Measurements from ENCODE around the gene TXNDC5. TPM values are rescaled to one million over a fixed set of nuclear protein-coding genes. Genes with fewer than 3 reads are reported as not detected.

TXNDC5 gene
- total and polyA plus RNA-seq, 4 experiments from 2014 or later = 18.1 to 45.7 (median 24.4) TPM

DNA sequence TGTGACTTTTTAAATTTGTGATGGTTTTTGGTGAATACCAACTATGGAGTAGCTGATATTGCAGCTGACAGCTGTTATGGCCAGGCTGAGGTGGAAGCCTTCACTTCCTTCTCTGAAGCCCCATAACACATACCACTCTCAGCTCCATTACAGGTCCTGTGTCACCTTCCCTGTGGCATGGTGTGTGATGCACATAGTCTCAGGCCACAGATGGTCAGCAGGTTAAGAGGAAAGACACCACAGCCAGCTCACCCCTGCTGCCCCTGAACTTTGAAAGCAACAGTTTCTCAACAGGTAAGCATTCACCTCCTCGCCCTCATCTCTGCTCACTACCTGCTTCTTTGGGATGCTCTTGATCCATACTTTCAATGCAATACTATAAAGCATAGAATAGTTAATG, 7.7 kb downstream of the TXNDC5 start:
- no peak overlapping the region for H3K4me3 Mint-ChIP-seq
- CTCF ChIA-PET (ENCODE audit: partially characterized antibody) = no interaction called here
- H3K4me1 Mint-ChIP-seq = peaks cover 0 to 6% (median 2%) of the 10 kb centered on the region in 4 donors
- peaks cover 8% of the 10 kb centered on the region for H3K36me3 ChIP-seq (ENCODE audit: insufficient read depth, low read length)
- H3K4me3 ChIP-seq (ENCODE audit: low read length in 2 of 2) = no peak overlapping the region
- H3K9me3 ChIP-seq (ENCODE audit: control insufficient read depth in 1 of 2, low read length in 2 of 2) = no peaks in the 10 kb centered on the region
- no peaks in the 10 kb centered on the region for H3K9me3 Mint-ChIP-seq
- H3K27me3 ChIP-seq (ENCODE audit: insufficient read depth, low read length) = no peaks in the 10 kb centered on the region
- peaks cover 4% of the 10 kb centered on the region for H3K4me1 ChIP-seq (ENCODE audit: insufficient read depth, low read length)
- H3K27ac ChIP-seq (ENCODE audit: low read depth, low read length) = no peak overlapping the region
- intact Hi-C loops (cut with micrococcal nuclease) = loop anchor here (10.0 kb wide), 1 partner anchor 202 kb away; the partner anchor contains the start of gene EEF1E1
- H3K36me3 Mint-ChIP-seq = peaks cover 34 to 62% of the 10 kb centered on the region in 2 donors
- no peak for DNase-seq
- no peaks in the 10 kb centered on the region for H3K27me3 Mint-ChIP-seq
- H3K27ac Mint-ChIP-seq = no peak overlapping the region
- POLR2A ChIA-PET (ENCODE audit: partially characterized antibody) = interaction anchor here (1.3 kb wide), 1 partner anchor 9 kb away, joined by 4 read pairs; no protein-coding TSS in a partner anchor

DNA sequence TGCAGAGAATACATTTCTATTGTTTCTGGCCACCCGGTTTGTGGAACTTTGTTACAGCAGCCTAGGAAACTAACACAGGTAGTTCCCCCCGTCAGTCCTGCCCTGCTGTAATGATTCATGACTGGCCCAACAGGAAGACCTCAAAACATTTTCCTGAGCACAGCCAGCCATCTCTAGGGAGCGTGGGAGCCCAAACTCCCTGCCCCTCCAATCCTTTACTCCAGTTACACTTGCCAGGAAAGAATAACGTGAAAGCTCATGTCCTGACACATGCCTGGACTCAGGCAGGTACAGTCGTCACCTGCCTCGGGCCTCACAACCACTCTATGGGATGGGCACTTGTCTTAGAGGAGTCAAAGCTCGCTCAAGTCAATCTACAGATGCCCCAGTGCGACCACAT, 8.4 kb downstream of the TXNDC5 start:
- Histone ChIP-seq H3K4me3 (ENCODE audit: low read length in 2 of 2) (no peak overlapping the region), H3K4me1 (ENCODE audit: insufficient read depth, low read length) (no peaks in the 10 kb centered on the region), H3K36me3 (ENCODE audit: insufficient read depth, low read length) (peaks cover 8% of the 10 kb centered on the region), H3K9me3 (ENCODE audit: control insufficient read depth in 1 of 2, low read length in 2 of 2) (no peaks in the 10 kb centered on the region), H3K27ac (ENCODE audit: low read depth, low read length) (no peak overlapping the region), H3K27me3 (ENCODE audit: insufficient read depth, low read length) (no peaks in the 10 kb centered on the region)
- Mint-ChIP-seq H3K36me3 (peaks cover 39 to 68% of the 10 kb centered on the region in 2 donors), H3K27me3 (no peaks in the 10 kb centered on the region), H3K9me3 (no peaks in the 10 kb centered on the region), H3K27ac (no peak overlapping the region), H3K4me1 (peaks cover 0 to 3% (median 0%) of the 10 kb centered on the region in 4 donors), H3K4me3 (no peak overlapping the region)
- intact Hi-C loops (cut with micrococcal nuclease) = loop anchor here (10.0 kb wide), 1 partner anchor 203 kb away; the partner anchor contains the start of gene EEF1E1
- ChIA-PET POLR2A (ENCODE audit: partially characterized antibody) (interaction anchor here (1.3 kb wide), 1 partner anchor 9 kb away, joined by 4 read pairs; no protein-coding TSS in a partner anchor), CTCF (ENCODE audit: partially characterized antibody) (no interaction called here)
- no peak for DNase-seq

DNA sequence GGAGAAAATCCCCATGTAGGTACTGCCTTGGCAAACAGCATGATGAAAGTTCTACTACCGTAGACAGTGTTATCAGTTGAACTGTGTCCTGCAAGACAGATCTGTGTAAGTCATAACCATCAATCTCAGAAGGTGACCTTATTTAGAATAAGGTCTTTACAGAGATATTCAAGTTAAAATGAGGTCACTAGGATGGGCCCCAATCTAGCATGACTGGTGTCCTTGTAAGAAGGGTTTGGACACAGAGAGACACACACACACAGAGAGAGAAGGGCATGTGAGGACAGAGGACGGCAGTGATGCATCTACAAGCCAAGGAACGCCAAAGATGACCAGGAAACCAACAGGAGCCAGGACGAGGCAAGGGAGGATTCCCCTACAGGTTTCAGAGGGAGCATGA, 8.8 kb downstream of the TXNDC5 start:
- no peak overlapping the region for H3K27ac ChIP-seq (ENCODE audit: low read depth, low read length)
- H3K36me3 ChIP-seq (ENCODE audit: insufficient read depth, low read length) = peaks cover 8% of the 10 kb centered on the region
- H3K4me3 ChIP-seq (ENCODE audit: low read length in 2 of 2) = no peak overlapping the region
- ChIA-PET POLR2A (ENCODE audit: partially characterized antibody) (no interaction called here), CTCF (ENCODE audit: partially characterized antibody) (no interaction called here)
- no peak for DNase-seq
- Mint-ChIP-seq H3K27me3 (no peaks in the 10 kb centered on the region), H3K4me1 (peaks cover 0 to 3% (median 0%) of the 10 kb centered on the region in 4 donors), H3K9me3 (no peaks in the 10 kb centered on the region), H3K36me3 (peaks cover 39 to 70% of the 10 kb centered on the region in 2 donors), H3K27ac (no peak overlapping the region), H3K4me3 (no peak overlapping the region)
- no peaks in the 10 kb centered on the region for H3K9me3 ChIP-seq (ENCODE audit: control insufficient read depth in 1 of 2, low read length in 2 of 2)
- no peaks in the 10 kb centered on the region for H3K4me1 ChIP-seq (ENCODE audit: insufficient read depth, low read length)
- H3K27me3 ChIP-seq (ENCODE audit: insufficient read depth, low read length) = no peaks in the 10 kb centered on the region
- intact Hi-C loops (cut with micrococcal nuclease) = loop anchor here (10.0 kb wide), 1 partner anchor 203 kb away; the partner anchor contains the start of gene EEF1E1

DNA sequence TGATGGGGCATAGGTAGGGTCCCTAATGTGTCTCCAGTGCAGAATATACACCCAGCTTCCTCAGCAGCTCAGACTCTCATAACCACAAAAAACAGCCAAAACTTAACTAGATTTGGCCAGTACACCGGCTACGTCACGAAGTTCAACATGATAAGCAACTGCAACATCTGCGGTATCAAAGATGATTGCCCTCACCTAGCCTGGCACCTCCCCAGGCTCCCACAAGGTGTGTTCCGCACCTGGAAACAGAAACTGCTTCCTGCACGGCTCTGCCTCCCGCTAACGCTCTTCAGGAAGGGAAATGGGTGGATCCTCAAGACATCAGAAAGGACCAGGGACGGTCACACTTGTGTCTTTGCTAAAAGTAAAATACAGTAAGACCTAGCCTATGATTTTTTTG, 9.5 kb downstream of the TXNDC5 start:
- ChIA-PET CTCF (ENCODE audit: partially characterized antibody) (no interaction called here), POLR2A (ENCODE audit: partially characterized antibody) (no interaction called here)
- Histone ChIP-seq H3K36me3 (ENCODE audit: insufficient read depth, low read length) (peaks cover 8% of the 10 kb centered on the region), H3K27ac (ENCODE audit: low read depth, low read length) (no peak overlapping the region), H3K9me3 (ENCODE audit: control insufficient read depth in 1 of 2, low read length in 2 of 2) (no peaks in the 10 kb centered on the region), H3K4me1 (ENCODE audit: insufficient read depth, low read length) (no peaks in the 10 kb centered on the region), H3K4me3 (ENCODE audit: low read length in 2 of 2) (no peak overlapping the region), H3K27me3 (ENCODE audit: insufficient read depth, low read length) (no peaks in the 10 kb centered on the region)
- Mint-ChIP-seq H3K4me1 (peaks cover 0 to 1% (median 0%) of the 10 kb centered on the region in 4 donors), H3K9me3 (no peaks in the 10 kb centered on the region), H3K27me3 (no peaks in the 10 kb centered on the region), H3K36me3 (peaks cover 39 to 77% of the 10 kb centered on the region in 2 donors), H3K4me3 (no peak overlapping the region), H3K27ac (no peak overlapping the region)
- intact Hi-C loops (cut with micrococcal nuclease) = loop anchor here (10.0 kb wide), 1 partner anchor 204 kb away; the partner anchor contains the start of gene EEF1E1
- DNase-seq = no peak

DNA sequence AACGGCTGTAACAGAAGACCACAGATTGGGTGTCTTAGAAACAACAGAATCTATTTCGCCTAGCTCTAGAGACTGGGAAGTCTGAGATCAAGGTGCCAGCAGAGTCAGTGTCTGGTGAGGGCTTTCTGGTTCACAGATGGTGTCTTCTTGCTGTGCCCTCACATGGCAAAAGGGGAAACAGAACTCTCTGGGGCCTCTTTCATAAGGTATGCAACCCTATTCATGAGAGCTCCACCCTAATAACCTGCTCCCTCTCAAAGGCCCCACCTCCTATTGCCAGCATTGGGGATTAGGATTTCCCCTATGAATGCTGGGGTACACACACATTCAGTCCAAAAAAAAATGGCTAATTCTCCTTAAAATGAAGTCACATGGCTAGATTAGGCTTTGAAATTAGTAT, 10.0 kb downstream of the TXNDC5 start:
- Histone ChIP-seq H3K27me3 (ENCODE audit: insufficient read depth, low read length) (no peaks in the 10 kb centered on the region), H3K36me3 (ENCODE audit: insufficient read depth, low read length) (peaks cover 8% of the 10 kb centered on the region), H3K4me3 (ENCODE audit: low read length in 2 of 2) (no peak overlapping the region), H3K4me1 (ENCODE audit: insufficient read depth, low read length) (no peaks in the 10 kb centered on the region), H3K27ac (ENCODE audit: low read depth, low read length) (no peak overlapping the region), H3K9me3 (ENCODE audit: control insufficient read depth in 1 of 2, low read length in 2 of 2) (no peaks in the 10 kb centered on the region)
- H3K27ac Mint-ChIP-seq = no peak overlapping the region
- ChIA-PET CTCF (ENCODE audit: partially characterized antibody) (interaction anchor here (3.2 kb wide), 1 partner anchor 319 kb away, joined by 17 read pairs; no protein-coding TSS in a partner anchor), POLR2A (ENCODE audit: partially characterized antibody) (no interaction called here)
- intact Hi-C loops (cut with micrococcal nuclease) = loop anchor here (10.0 kb wide), 1 partner anchor 204 kb away; the partner anchor contains the start of gene EEF1E1
- no peak for DNase-seq
- H3K36me3 Mint-ChIP-seq = peaks cover 39 to 81% of the 10 kb centered on the region in 2 donors
- H3K27me3 Mint-ChIP-seq = no peaks in the 10 kb centered on the region
- H3K4me3 Mint-ChIP-seq = no peak overlapping the region
- H3K4me1 Mint-ChIP-seq = peaks cover 0 to 1% (median 0%) of the 10 kb centered on the region in 4 donors
- no peaks in the 10 kb centered on the region for H3K9me3 Mint-ChIP-seq

DNA sequence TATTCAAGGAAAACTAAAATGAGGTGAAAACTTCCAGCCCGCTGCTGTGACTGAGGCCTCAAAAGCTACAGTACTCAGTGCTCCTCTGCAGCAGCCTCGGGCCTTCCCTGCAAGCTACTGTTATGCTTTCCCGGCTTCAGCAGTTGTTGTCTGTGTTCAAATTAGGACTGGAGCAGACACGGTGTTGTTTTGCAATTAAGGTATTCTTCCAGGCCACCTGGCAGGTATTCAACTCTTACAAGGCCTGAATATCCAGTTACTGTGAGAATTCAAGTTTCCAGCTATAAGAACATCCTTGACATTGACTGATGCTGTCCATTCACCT, 10.7 kb downstream of the TXNDC5 start:
- POLR2A ChIA-PET (ENCODE audit: partially characterized antibody) = no interaction called here
- Histone ChIP-seq H3K4me1 (ENCODE audit: insufficient read depth, low read length) (no peaks in the 10 kb centered on the region), H3K27ac (ENCODE audit: low read depth, low read length) (no peak overlapping the region), H3K27me3 (ENCODE audit: insufficient read depth, low read length) (no peaks in the 10 kb centered on the region), H3K9me3 (ENCODE audit: control insufficient read depth in 1 of 2, low read length in 2 of 2) (no peaks in the 10 kb centered on the region), H3K36me3 (ENCODE audit: insufficient read depth, low read length) (peaks cover 15% of the 10 kb centered on the region), H3K4me3 (ENCODE audit: low read length in 2 of 2) (no peak overlapping the region)
- H3K9me3 Mint-ChIP-seq = no peaks in the 10 kb centered on the region
- DNase-seq = no peak
- H3K36me3 Mint-ChIP-seq = peaks cover 36 to 83% of the 10 kb centered on the region in 2 donors
- no peak overlapping the region for H3K27ac Mint-ChIP-seq
- intact Hi-C loops (cut with micrococcal nuclease) = loop anchor here (10.0 kb wide), 1 partner anchor 205 kb away; the partner anchor contains the start of gene EEF1E1
- H3K4me3 Mint-ChIP-seq = no peak overlapping the region
- peaks cover 0 to 1% (median 0%) of the 10 kb centered on the region in 4 donors for H3K4me1 Mint-ChIP-seq
- CTCF ChIA-PET (ENCODE audit: partially characterized antibody) = interaction anchor here (0.8 to 3.2 kb wide), 2 partner anchors 8 to 320 kb away, joined by 6 to 17 read pairs; no protein-coding TSS in a partner anchor
- H3K27me3 Mint-ChIP-seq = no peaks in the 10 kb centered on the region

DNA sequence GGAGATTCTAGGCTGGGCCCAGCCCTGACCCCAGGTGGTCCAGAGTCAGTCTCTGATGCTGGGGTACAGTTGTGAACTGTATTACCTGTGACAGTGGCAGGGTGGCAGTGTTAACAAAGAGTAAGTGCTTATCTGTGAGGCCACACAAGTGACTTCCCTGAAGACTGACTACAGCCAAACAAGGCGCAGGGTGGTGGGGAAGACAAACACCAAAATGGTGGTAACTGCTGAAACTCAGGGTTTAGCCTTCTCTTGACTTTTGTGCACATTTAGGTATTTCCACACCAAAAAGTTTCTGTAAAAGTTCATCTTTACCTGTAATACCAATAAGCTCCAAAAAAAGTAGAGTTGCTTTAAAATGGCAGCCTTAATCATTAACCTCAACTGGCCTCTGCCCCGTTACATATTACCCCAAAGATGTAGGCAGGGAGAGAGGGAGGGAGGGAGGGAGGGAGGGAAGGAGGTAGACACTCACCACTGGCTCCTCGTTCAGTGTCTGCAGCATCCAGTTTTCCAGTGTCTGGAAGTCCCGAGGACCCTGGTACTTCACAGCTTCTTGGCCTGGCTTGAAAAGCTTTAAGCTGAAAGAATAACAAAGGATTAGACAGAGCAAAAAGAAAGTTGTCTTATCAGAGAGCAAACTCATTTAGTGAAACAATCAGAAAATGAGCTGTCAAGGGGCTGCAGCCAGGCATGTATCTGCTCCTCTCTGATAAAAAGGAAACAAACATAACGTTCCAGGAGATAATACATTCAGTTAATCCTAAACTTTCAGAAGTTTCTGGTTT, 11.3 kb downstream of the TXNDC5 start:
- H3K27me3 Mint-ChIP-seq = no peaks in the 10 kb centered on the region
- peaks cover 0 to 1% (median 0%) of the 10 kb centered on the region in 4 donors for H3K4me1 Mint-ChIP-seq
- CTCF ChIA-PET (ENCODE audit: partially characterized antibody) = interaction anchor here (0.8 to 3.2 kb wide), 2 partner anchors 9 to 320 kb away, joined by 6 to 17 read pairs; no protein-coding TSS in a partner anchor
- Histone ChIP-seq H3K4me3 (ENCODE audit: low read length in 2 of 2) (no peak overlapping the region), H3K4me1 (ENCODE audit: insufficient read depth, low read length) (no peaks in the 10 kb centered on the region), H3K9me3 (ENCODE audit: control insufficient read depth in 1 of 2, low read length in 2 of 2) (no peaks in the 10 kb centered on the region), H3K36me3 (ENCODE audit: insufficient read depth, low read length) (peaks cover 21% of the 10 kb centered on the region), H3K27me3 (ENCODE audit: insufficient read depth, low read length) (no peaks in the 10 kb centered on the region), H3K27ac (ENCODE audit: low read depth, low read length) (no peak overlapping the region)
- POLR2A ChIA-PET (ENCODE audit: partially characterized antibody) = no interaction called here
- H3K9me3 Mint-ChIP-seq = no peaks in the 10 kb centered on the region
- no peak overlapping the region for H3K4me3 Mint-ChIP-seq
- peaks cover 40 to 83% of the 10 kb centered on the region in 2 donors for H3K36me3 Mint-ChIP-seq
- no peak overlapping the region for H3K27ac Mint-ChIP-seq
- no peak for DNase-seq
- intact Hi-C loops (cut with micrococcal nuclease) = no loop called here
